SKM-1 (cell line): ENCODE results near the gene RPA3.

Experiments used
- DNase-seq: peaks from one replicate; lab custom pipeline; 2025; ENCODE audit not compliant: unreplicated experiment; lab: John Stamatoyannopoulos, UW

The RPA3 gene

GRCh38 chr7:7612519-7612918 lies 105.9 kb downstream of the RPA3 start:
- DNase-seq = no peak

DNA sequence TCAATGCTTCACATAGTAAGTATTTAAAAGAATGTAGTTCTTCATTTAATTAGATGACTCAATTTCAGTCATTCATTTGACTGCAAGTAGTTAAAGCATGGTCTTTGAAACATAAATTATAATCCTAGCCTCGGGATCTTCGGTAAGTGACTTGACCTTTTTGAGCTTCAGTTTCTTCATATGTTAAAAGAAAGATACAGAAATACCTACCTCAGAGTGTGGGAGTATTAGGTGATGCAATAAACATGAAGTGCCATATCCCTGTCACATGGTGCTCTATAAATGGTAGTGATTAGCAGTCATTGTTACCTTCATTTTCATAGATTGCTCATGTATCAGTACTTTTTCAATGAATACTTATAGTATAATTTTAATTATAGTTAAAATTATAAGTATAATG lies 109.1 kb downstream of the RPA3 start:
- DNase-seq = no peak

DNA sequence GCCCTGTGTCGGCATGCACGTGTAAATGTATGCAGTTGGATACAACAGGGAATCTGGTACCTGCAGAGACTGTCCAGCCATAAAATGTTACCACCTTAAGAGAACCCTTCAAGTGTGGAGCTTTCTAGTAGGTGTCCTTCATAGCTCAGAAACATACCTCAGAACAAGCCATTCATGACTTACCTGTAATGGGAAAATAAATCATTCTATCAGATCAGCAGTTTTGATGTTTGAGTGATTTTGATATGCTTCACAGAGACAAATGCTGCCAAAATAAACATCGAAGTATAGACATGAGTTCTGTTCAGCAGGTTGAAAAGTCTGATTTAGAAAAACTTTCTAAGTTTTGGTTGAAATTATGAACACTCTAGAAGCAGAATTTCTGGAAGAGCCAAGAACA lies 111.4 kb downstream of the RPA3 start:
- no peak for DNase-seq

- DNase-seq = no peak
These were observed 122.2 kb downstream of the RPA3 start for GRCh38 chr7:7596176-7596575.

DNA sequence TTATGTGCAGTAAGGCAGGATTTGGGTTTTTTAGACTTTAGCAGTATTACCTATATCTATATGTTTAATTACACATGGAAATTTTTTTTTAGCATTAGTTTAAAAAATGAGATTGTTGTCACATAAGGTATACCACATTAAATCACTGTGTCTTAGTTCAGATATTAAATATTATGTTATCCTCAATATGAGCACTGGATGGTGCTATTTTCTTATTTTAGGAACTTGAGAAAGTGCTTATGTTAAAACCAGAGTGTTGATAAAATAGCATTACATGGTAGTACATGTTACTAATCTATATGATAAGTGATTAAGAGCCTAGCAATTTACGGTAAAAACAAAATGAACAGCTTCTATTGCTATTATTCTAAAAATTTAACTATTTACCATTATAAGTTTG lies 123.0 kb downstream of the RPA3 start:
- no peak for DNase-seq
